GM18868 (cell line): ENCODE data around the gene CHCHD6.

Experiments used
- ATAC-seq: cut with Tn5 transposase; IDR thresholded peaks from one replicate; pipeline ENCODE4 v1.9.1; 2021; ENCODE audit warnings: mild to moderate bottlenecking, moderate library complexity; ENCODE audit not compliant: unreplicated experiment

CHCHD6 gene, protein sequence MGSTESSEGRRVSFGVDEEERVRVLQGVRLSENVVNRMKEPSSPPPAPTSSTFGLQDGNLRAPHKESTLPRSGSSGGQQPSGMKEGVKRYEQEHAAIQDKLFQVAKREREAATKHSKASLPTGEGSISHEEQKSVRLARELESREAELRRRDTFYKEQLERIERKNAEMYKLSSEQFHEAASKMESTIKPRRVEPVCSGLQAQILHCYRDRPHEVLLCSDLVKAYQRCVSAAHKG

GRCh38 chr3:126703512-126704493 is at the start of gene CHCHD6:
Gene CHCHD6, plus strand, starts transcription at chr3:126704240. Its CDS starts 73 bp downstream, at chr3:126704313.
- ATAC-seq = peak; percentile 100

- no peak for ATAC-seq
Measured at GRCh38 chr3:126654571-126655383, 49.3 kb upstream of the CHCHD6 start, which contains the start of gene TXNRD3. Gene TXNRD3, minus strand, starts transcription at chr3:126655124.

DNA sequence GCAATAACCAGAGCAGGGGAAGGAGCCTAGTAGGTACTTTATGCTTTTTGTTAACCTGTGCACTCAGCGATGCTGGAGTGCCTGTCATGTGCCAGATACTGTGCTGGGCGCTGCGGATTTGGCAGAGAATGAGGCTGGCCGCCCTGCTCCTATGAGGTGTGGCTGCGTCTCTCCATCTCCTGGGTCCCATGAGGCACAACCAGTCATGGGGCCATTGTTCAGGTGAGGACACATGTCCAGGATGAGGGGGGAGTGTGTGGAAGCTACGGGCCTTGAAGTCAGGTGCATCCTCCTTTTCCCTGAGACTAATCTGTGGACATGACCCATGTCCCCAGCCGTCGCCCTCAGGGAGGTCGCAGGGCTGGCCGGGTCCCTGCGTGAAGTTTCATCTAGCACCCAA is 48.2 kb upstream of the CHCHD6 start:
- ATAC-seq = no peak

- no peak for ATAC-seq
Measured at GRCh38 chr3:126656371-126657134, 47.5 kb upstream of the CHCHD6 start.

- ATAC-seq = no peak
Measured at GRCh38 chr3:126657901-126658300, 46.1 kb upstream of the CHCHD6 start.

DNA sequence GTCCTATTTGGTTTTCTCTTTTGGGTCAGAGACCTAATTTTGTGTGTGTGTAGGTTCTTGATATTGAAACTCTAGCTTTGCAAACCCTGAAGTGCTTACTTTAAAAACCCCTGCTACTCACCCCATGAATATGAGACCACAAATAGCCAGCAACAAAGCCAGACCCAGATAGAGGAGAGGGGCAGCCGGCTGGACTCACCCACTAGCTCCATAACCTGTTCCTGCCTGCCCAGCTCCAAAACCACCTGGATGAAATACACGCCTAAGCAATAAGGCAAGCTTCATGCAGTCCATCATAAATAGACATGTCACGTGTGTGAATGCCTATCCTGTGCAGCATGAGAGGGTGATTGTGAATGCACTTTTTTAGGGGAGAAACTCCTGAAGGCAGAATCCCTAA is 45.5 kb upstream of the CHCHD6 start:
- no peak for ATAC-seq

- no peak for ATAC-seq
Measured at GRCh38 chr3:126659915-126660886, 43.8 kb upstream of the CHCHD6 start.

DNA sequence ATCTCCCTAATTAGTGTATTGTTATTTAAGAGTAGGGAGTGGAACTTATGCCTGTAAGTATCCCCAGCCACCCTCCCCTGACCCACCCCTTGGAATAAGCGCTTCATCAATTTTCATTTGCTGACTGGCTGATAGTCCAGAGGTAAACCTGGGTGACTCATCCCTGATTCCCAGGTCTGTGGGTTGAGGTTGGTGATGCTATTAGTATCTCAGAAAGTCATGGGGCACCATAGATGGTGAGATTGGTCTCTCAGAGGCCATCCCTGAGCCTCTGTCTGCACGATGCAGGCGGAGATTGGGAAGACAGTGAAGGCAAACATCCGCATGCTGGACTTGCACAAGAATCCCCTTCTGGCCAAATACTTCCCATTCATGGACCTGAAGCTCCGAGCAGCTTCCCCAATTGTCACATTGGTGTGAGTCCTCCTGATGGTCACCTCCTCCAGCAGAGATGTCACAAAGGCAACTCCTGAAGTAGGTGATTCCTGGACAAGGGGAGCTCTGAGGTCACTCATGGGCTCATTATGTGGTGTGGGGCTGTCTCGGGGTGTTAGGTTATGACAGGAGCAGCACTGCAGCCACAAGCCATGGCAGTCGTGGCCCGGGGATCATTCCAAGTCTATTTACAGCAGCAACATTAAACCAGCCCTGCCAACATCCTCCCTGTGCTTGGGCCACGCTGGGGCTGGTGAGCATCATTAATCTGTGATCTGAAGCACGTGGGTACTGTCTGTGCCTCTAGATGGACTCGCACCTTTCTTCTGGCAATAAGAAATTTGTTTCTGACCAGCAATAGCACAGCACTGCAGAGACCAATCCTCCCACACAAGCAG is 42.3 kb upstream of the CHCHD6 start:
- ATAC-seq = no peak

DNA sequence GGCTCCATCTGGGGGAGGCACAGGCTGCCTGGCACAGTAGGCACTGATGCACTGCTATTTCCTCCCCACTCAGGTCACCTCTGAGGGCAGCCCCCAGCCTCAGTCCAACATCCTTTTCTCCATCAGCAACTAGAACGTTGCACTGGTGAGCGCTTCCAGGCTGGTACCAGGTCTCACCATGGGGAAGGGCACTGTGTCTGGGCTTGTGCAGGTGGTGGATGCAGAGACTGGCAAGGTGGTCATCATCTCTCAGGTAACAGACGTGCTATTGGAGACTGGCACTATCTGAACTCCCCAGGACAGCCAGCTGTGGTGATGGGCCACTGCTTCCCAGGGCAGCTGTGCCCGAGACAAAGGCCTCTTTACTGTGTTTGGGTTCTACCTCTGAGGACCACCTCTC is 40.8 kb upstream of the CHCHD6 start:
- ATAC-seq = no peak

DNA sequence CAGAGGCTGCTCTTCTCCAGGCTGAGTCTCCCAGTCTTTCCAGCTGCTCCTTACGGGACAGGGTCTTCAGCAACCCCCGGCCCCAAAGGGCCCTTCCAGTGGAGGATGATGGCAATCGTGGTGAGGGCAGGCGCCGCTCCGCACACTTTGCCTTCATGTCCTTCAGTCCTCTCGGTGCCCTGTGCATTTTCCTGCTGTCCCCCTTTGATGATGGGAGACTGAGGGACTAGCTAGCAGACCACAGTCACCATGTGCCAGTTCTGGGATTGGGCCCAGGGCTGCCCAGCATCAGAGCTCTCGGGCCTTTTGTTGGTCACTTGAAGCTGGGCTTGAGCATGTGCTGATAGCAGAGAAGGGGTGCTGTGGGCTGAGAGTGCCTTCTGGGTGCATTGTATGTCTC is 40.3 kb upstream of the CHCHD6 start:
- ATAC-seq = no peak

DNA sequence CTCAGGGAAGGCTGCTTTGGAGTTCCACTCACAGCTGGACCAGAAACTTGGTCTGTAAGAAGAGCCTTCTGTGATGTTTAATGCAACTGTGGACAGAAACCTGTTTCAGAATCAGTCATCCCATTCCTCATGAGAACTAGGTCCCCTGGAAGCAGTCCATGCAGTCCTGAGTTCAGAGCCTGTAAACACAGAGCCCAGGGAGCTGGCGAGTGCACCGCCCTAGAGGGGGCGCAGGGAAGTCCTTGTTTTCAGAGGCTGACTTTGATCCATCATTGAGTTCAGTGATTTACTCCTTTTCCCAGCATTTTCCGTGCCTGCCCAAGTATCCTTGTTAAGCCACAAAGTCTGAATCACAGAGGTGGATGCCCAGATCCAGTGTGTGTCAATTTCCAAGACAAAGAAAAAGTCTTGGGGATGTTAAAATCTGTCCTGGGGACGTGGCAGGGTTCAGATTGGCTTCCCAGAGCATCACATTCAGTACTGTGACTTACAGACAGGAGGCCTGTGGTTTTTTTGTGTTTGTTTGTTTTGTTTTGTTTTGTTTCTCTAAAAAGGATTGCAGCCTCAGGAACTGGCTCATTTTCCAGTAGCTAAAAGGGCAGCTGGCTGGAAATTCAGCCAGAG is 39.3 kb upstream of the CHCHD6 start:
- no peak for ATAC-seq

DNA sequence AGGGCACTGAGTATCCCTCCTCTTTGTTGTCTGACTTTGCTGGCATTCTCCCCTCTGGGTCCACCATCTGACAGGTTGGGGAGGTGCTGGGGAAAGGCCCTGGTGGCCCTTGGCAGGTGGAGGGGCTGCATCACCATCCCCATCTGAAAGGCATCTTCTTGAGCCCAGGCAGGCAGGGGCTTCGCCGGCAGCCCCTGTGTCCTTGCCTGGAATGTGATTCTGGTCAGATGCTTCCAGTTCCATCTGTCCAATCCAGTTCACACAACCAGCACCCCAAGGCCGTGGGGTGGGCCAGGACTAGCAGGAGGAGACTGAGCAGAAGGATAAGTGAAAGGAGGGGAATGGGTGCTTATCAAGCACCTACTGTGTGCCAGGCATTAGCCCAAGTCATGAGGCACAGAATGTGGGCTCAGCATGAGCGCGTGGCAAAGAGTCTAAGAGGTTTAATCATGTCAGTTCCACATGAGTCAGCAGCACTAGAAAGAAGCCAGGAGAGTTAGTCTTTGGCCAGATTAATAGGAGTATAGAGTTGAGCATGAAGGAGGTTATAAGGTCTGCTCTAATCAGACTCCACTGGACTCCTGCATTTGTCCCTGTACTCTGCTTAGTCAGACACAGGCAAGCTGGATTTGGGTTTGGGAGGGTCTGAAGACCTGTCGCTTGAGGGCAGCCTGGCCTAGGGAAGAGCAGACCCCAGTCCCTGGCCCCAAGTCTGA is 38.7 kb upstream of the CHCHD6 start:
- ATAC-seq = no peak

DNA sequence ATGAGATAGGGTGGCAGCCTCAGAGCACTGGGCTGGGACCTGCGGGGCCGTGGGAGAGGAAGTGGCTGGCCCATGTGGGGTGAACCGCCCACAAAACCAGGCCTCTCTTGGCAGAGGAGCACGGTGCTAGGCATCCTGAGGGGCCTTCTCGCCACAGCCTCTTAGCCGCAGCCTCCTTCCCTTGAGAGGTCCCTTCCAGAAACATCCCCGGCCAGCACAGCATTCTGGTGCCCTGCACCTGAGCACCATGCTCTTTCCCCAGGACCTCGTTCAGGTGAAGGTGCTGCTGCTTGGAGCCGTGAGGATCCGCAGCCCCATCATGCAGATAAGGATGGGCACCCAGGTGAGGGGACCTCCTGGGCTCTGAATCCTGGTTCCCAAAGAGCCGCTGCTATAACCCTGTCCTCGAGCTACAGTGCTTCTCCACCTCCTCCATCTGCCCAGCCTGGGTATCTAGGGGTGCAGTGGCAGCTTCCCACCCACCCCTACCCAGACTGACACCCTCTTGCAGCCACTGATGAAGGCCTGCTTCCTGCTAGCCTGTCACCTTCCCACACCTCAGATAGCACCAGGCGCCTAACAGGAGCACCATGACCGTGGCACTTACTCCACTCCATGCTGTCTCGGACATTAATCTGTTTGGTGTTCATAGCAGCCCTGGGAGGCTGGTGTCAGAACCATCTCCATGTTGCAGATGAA is 37.9 kb upstream of the CHCHD6 start:
- ATAC-seq = no peak

- no peak for ATAC-seq
Measured at GRCh38 chr3:126666658-126667528, 37.1 kb upstream of the CHCHD6 start.

DNA sequence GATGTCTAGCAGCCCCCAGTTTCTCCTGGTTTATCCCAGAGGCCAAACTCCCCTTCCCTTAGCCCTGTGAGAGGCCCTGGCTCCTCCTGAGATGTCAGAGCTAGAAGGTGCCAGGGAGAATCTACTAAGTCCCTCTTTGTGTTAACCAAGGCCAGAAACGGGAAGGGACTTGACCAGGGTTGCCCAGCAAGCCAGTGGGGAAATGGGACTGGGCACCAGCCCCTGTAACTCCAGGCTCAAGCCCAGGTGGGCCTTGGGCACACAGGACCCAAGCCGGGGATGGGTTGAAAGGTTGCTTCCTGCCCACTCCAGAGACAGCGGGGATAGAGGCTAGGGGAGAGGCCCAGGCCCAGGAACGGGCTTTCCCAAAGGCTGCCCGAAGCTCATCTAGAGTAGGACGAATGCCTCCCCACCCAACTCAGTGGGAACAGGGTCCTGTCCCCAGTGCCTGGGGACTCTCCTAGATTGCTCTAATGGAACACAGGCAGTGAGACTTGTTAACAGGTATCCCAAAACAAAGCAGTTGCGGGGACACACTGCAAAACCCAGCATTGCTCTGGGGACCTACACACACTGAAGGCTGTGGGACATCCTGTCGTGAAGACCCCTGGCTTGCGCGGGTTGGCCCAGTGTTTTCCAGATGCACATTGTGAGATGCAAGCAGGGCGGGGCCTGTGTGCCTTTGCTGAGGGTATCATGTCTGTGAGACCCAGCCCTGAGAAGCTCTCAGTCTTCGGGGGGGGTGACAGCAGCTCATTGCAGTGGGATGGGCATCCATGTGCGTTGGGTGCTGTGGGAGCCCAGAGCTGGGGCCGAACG is 36.2 kb upstream of the CHCHD6 start:
- ATAC-seq = no peak
